Caco-2 (cell line): ENCODE results near the gene RFC5. TPM values are rescaled to one million over a fixed set of nuclear protein-coding genes. Genes with fewer than 3 reads are reported as not detected.

Experiments
- Bru-seq: library from RNA; stranded (reverse); fragments of 400-500 nt; gene quantifications from one replicate; lab custom pipeline; 2021; lab: Mats Ljungman, UMichigan
- BruChase-seq, 2 experiments: library from RNA; stranded (reverse); fragments of 400-500 nt; gene quantifications; one replicate each; lab custom pipeline; 2021; lab: Mats Ljungman, UMichigan
- BruUV-seq: library from RNA; stranded (reverse); fragments of 400-500 nt; replicated peaks from 2 replicates; lab custom pipeline; 2021; lab: Mats Ljungman, UMichigan
- CTCF ChIA-PET: fragments of 300-600 bp; sonication (Branson Sonifier 250); formaldehyde crosslinking; loops from one replicate; lab custom pipeline; 2022; ENCODE audit warnings: antibody characterized with exemption; lab: Charles Lee
- POLR2A ChIA-PET: fragments of 300-600 bp; sonication (Branson Sonifier 250); formaldehyde crosslinking; loops from one replicate; lab custom pipeline; 2022; ENCODE audit warnings: antibody characterized with exemption; lab: Charles Lee
- DNase-seq, 2 experiments: peaks; one replicate each; pipeline versions ENCODE4 v3.0.0 to v3.0.0-alpha.2; 2020 to 2022
- H3K27me3 ChIP-seq: replicated peaks from 2 replicates; pipeline ENCODE4 v1.6.0; 2011; ENCODE audit warnings: low read length; ENCODE audit not compliant: control insufficient read depth, insufficient read depth
- H3K36me3 ChIP-seq: 2 replicates; pipeline ENCODE4 v1.5.1; 2011; ENCODE audit warnings: low read length; ENCODE audit not compliant: control insufficient read depth, insufficient read depth
- H3K4me1 ChIP-seq: fragments of 250-450 bp; sonication (Bioruptor Pico); 2 replicates; pipeline ENCODE4 v1.5.1; 2020; ENCODE audit warnings: mild to moderate bottlenecking
- H3K4me3 ChIP-seq: 2 replicates; pipeline ENCODE4 v1.5.1; 2011; ENCODE audit warnings: low read depth, mild to moderate bottlenecking, control low read depth, low read length
- H3K9me3 ChIP-seq: fragments of 250-450 bp; sonication (Bioruptor Pico); 2 replicates; pipeline ENCODE4 v1.5.1; 2020; ENCODE audit warnings: mild to moderate bottlenecking, moderate library complexity
- H3K27ac Mint-ChIP-seq: one replicate; pipeline ENCODE4 v1.8.0; 2022; ENCODE audit warnings: mixed read lengths; ENCODE audit not compliant: unreplicated experiment
- H3K27me3 Mint-ChIP-seq: one replicate; pipeline ENCODE4 v1.8.0; 2022; ENCODE audit warnings: mixed read lengths; ENCODE audit not compliant: insufficient read depth, unreplicated experiment
- H3K36me3 Mint-ChIP-seq: one replicate; pipeline ENCODE4 v1.8.0; 2022; ENCODE audit warnings: mild to moderate bottlenecking, mixed read lengths; ENCODE audit not compliant: insufficient read depth, unreplicated experiment
- H3K4me1 Mint-ChIP-seq: one replicate; pipeline ENCODE4 v1.8.0; 2022; ENCODE audit warnings: low read depth, mixed read lengths; ENCODE audit not compliant: unreplicated experiment
- H3K4me3 Mint-ChIP-seq: one replicate; pipeline ENCODE4 v1.8.0; 2022; ENCODE audit warnings: mild to moderate bottlenecking, moderate library complexity, mixed read lengths; ENCODE audit not compliant: unreplicated experiment
- H3K9me3 Mint-ChIP-seq: one replicate; pipeline ENCODE4 v1.8.0; 2022; ENCODE audit warnings: mixed read lengths; ENCODE audit not compliant: unreplicated experiment
- intact Hi-C: fragments of 100-400 bp; cut with micrococcal nuclease; formaldehyde crosslinking; loops from one replicate; pipeline ENCODE4 v1.10.0; 2022; ENCODE audit not compliant: unreplicated experiment
- long read RNA-seq: library from polyadenylated mRNA; stranded (forward); transcript quantifications from one replicate; pipeline ENCODE4 v2.0.0, GENCODE V29; 2022
- total RNA-seq: library from RNA; stranded (reverse); gene quantifications from 2 replicates; pipeline ENCODE4 v1.2.3, GENCODE V29; 2022
- TF ChIP-seq, protein P1 (sequence below), 2 experiments: fragments of 200-600 bp in 1 of 2; IDR thresholded peaks; 1 replicate in 1 of 2; 2 replicates in 1 of 2; pipeline versions ENCODE4 v1.5.1 to v1.8.0; 2011 to 2022; ENCODE audit warnings: antibody characterized with exemption in 1 of 2, control low read depth in 1 of 2, inconsistent platforms in 1 of 2, low read depth in 1 of 2, low read length in 1 of 2, mild to moderate bottlenecking in 1 of 2, moderate library complexity in 1 of 2; ENCODE audit not compliant: insufficient read depth in 1 of 2, severe bottlenecking in 1 of 2, unreplicated experiment in 1 of 2

RFC5 gene, protein sequence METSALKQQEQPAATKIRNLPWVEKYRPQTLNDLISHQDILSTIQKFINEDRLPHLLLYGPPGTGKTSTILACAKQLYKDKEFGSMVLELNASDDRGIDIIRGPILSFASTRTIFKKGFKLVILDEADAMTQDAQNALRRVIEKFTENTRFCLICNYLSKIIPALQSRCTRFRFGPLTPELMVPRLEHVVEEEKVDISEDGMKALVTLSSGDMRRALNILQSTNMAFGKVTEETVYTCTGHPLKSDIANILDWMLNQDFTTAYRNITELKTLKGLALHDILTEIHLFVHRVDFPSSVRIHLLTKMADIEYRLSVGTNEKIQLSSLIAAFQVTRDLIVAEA
- total RNA-seq = 38.5 and 42.7 TPM in 2 replicates
- percentile 84 among the genes with signal in this experiment for Bru-seq, nascent RNA
- BruChase-seq, experiment 1, labeled RNA remaining after a 2-hour chase = percentile 89 among the genes with signal in this experiment
- percentile 90 among the genes with signal in this experiment for BruChase-seq, experiment 2, labeled RNA remaining after a 6-hour chase
- long read RNA-seq, transcript RFC5-204 (11 exons, 1,655 nt) = major isoform, 72 of 96 reads
- long read RNA-seq, partial matches to known transcripts = 7 of 96 reads
- long read RNA-seq, other reads (novel, unspliced or antisense) = 15 of 96 reads

DNA sequence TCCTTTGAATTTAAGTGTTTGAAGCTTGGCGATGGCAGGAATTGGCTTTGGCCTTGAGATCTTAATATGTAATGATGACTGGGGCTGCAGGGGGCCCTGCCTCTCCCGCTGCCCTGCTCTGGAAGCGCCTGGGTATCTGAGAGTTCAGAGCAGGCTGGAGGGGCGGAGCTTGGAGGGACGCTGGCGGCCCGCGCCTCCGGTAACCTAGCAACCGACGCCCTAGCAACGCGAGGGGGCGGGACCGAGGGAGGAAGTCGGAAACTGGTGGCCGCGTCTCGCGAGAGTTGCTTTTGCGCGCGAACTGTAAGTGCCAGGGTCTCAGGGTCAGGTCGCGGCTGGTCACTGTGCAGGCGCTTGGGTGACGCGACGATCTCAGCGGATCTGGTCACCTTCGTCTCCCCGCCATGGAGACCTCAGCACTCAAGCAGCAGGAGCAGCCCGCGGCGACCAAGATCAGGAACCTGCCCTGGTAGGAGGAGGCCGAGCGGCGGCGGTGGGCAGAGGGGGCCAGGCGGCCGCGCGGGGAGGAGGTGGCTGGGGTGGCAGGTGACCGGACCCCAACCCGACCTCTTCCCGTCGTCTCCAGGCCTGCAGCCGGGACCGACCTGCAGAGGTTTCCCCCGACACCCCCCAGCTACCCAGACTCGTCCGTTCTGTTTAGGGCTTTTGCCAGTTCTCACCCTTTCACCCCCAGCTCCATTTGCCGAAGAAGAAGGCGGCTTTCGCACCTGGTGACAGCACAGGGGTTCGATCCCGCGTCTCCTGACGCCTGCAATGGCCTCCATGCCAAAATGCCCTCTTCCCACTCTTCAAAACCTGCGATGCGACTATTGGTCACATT lies at the start of gene RFC5:
RFC5 (plus strand) TSS at position 280 of the 841 bp plus-strand sequence; CDS start at position 405, 125 bp downstream.
- peaks cover 3% of the 10 kb centered on the region for H3K27me3 Mint-ChIP-seq
- intact Hi-C loops = loop anchor here (2.0 to 5.0 kb wide), 2 partner anchors 36 to 49 kb away; partner anchors contain the start of gene KSR2

DNA sequence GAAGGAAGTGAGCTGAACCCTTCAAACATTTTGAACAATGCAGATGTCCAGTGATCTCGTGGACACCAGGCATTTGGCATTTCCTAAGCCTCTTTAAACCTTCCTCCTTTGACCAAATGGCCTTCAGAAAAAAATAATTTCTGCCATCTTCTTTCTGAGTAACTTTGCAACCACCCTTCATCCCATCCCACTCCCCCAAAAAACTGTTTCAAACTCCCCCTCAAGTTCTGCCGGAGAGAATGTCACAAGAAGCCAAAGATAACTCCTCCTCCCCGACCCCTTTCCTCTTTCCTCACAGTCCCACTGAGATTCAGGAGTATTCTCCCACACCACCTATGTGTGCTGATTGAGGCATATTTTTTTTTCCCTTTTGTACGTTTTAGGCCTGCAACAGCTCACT lies 49.5 kb upstream of the RFC5 start:
- peaks cover 8% of the 10 kb centered on the region for H3K4me1 Mint-ChIP-seq
- ChIA-PET POLR2A (interaction anchor here (0.7 kb wide), 1 partner anchor 31 kb away, joined by 4 read pairs; no protein-coding TSS in a partner anchor), CTCF (no interaction called here)
- TF ChIP-seq, protein P1, sequence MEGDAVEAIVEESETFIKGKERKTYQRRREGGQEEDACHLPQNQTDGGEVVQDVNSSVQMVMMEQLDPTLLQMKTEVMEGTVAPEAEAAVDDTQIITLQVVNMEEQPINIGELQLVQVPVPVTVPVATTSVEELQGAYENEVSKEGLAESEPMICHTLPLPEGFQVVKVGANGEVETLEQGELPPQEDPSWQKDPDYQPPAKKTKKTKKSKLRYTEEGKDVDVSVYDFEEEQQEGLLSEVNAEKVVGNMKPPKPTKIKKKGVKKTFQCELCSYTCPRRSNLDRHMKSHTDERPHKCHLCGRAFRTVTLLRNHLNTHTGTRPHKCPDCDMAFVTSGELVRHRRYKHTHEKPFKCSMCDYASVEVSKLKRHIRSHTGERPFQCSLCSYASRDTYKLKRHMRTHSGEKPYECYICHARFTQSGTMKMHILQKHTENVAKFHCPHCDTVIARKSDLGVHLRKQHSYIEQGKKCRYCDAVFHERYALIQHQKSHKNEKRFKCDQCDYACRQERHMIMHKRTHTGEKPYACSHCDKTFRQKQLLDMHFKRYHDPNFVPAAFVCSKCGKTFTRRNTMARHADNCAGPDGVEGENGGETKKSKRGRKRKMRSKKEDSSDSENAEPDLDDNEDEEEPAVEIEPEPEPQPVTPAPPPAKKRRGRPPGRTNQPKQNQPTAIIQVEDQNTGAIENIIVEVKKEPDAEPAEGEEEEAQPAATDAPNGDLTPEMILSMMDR (IDR thresholded peaks at IDR 0.05; ENCODE audit: insufficient read depth in 1 of 2, low read depth in 1 of 2, low read length in 1 of 2, severe bottlenecking in 1 of 2, unreplicated experiment in 1 of 2) = no peak
- no peak overlapping the region for H3K27ac Mint-ChIP-seq
- BruUV-seq = no TSS peak
- peak overlapping the region; percentile 15 for H3K4me3 Mint-ChIP-seq
- peaks cover 7% of the 10 kb centered on the region for H3K36me3 Mint-ChIP-seq
- H3K9me3 Mint-ChIP-seq = peaks cover 9% of the 10 kb centered on the region
- no peak for DNase-seq
- peaks cover 19% of the 10 kb centered on the region for H3K27me3 Mint-ChIP-seq
- H3K36me3 ChIP-seq = no peaks in the 10 kb centered on the region
- peaks cover 7% of the 10 kb centered on the region; the same call in 1 of the 2 replicates for H3K9me3 ChIP-seq
- no peaks in the 10 kb centered on the region for H3K4me1 ChIP-seq
- intact Hi-C loops = loop anchor here (5.0 kb wide), 1 partner anchor 50 kb away; the partner anchor contains the start of gene RFC5
- no peak overlapping the region for H3K4me3 ChIP-seq
- no peaks in the 10 kb centered on the region; the same call in 1 of the 2 replicates for H3K27me3 ChIP-seq

More for the DNA sequence above, at the start of gene RFC5:
- no peaks in the 10 kb centered on the region; the same call in 1 of the 2 replicates for H3K36me3 ChIP-seq
- H3K4me1 Mint-ChIP-seq = peaks cover 7% of the 10 kb centered on the region
- peak within 1 kb of the TSS; percentile 90 for H3K4me3 Mint-ChIP-seq
- CTCF ChIA-PET = interaction anchor here (0.7 to 1.5 kb wide), 4 partner anchors 20 to 159 kb away, joined by 3 to 5 read pairs (median 4); no protein-coding TSS in a partner anchor
- TSS peak; percentile 56 for BruUV-seq
- TF ChIP-seq, protein P1 (IDR thresholded peaks at IDR 0.05; ENCODE audit: insufficient read depth in 1 of 2, low read depth in 1 of 2, low read length in 1 of 2, severe bottlenecking in 1 of 2, unreplicated experiment in 1 of 2) = no peak
- no peaks in the 10 kb centered on the region for H3K9me3 Mint-ChIP-seq
- H3K27ac Mint-ChIP-seq = peak within 1 kb of the TSS; percentile 97
- POLR2A ChIA-PET = interaction anchor here (0.6 to 0.7 kb wide), 2 partner anchors 53 to 298 kb away, joined by 3 to 7 read pairs; no protein-coding TSS in a partner anchor
- H3K36me3 Mint-ChIP-seq = peaks cover 51% of the 10 kb centered on the region
- H3K9me3 ChIP-seq = no peaks in the 10 kb centered on the region
- H3K4me3 ChIP-seq = peak within 1 kb of the TSS; percentile 84
- DNase-seq = peak; percentile 98 to 99
- H3K27me3 ChIP-seq = no peaks in the 10 kb centered on the region
- H3K4me1 ChIP-seq = peaks cover 14% of the 10 kb centered on the region; the same call in 1 of the 2 replicates
